ENCODE results near the gene NEUROG3. TPM values are rescaled to one million over a fixed set of nuclear protein-coding genes. Genes with fewer than 3 reads are reported as not detected.
A peak's percentile ranks its signal among the peaks of the same experiment; 100 is the strongest.

The NEUROG3 gene
- total and polyA plus RNA-seq, 10 of the 15 experiments (the other 5 are each of a cell fraction or from before 2014, with no cell fraction given) = not detected

GRCh38 chr10:69616358-69616757 lies 43.1 kb upstream of the NEUROG3 start (continued):
- no peak for TF ChIP-seq HCFC1 (IDR thresholded peaks at IDR 0.05; ENCODE audit: low read length)
- no peak for TF ChIP-seq ETV6 (conservative IDR thresholded peaks at IDR 0.05 in 1 of 2, IDR thresholded peaks at IDR 0.05 in 1 of 2; ENCODE audit: borderline replicate concordance in 1 of 2, low read depth in 1 of 2)
- TF ChIP-seq NR2F1 (conservative IDR thresholded peaks at IDR 0.05) = no peak

- TF ChIP-seq NFIC (IDR thresholded peaks at IDR 0.05; ENCODE audit: low read depth, low read length) (no peak), SMC3 (IDR thresholded peaks at IDR 0.05; ENCODE audit: borderline replicate concordance, low read length) (no peak), PAX5 (IDR thresholded peaks at IDR 0.05; ENCODE audit: borderline replicate concordance, low read depth, low read length) (peak; percentile 30; the same call in 1 of the 2 replicates), EED (IDR thresholded peaks at IDR 0.05; ENCODE audit: low read depth) (no peak)
- RAD21 ChIA-PET (ENCODE audit: unreplicated experiment) = no interaction called here
- SMC1A ChIA-PET (ENCODE audit: uncharacterized antibody, unreplicated experiment) = interaction anchor here (1.0 to 1.3 kb wide), 2 partner anchors 17 to 30 kb away, joined by 3 to 4 read pairs; no protein-coding TSS in a partner anchor
- in situ Hi-C loops (cut with MboI) = no loop called here
- 37% methylated on average over 1 of the region's 1 CpG for WGBS (ENCODE audit: insufficient coverage, insufficient replicate concordance, low lambda C conversion rate, missing lambda C conversion rate)
- no peaks in the 10 kb centered on the region for H3K27me3 ChIP-seq (replicated peaks in 1 of 2; ENCODE audit: control insufficient read depth in 2 of 2, insufficient read depth in 2 of 2, low read length in 1 of 2)
- no peak overlapping the region for H3K9ac ChIP-seq (ENCODE audit: control insufficient read depth, insufficient read depth, low read length)
- H4K20me1 ChIP-seq (ENCODE audit: control insufficient read depth, insufficient read depth) = no peaks in the 10 kb centered on the region
- H3K9me3 ChIP-seq (replicated peaks; ENCODE audit: control insufficient read depth, insufficient read depth, low read length) = peaks cover 1% of the 10 kb centered on the region; the same call in 1 of the 3 replicates
- CTCF ChIA-PET = interaction anchor here (1.1 to 1.7 kb wide), 4 partner anchors 13 to 98 kb away, joined by 3 to 4 read pairs (median 4); no protein-coding TSS in a partner anchor
- POLR2A ChIA-PET = no interaction called here
- H3K36me3 ChIP-seq (ENCODE audit: control insufficient read depth in 2 of 2, insufficient read depth in 2 of 2, low read length in 1 of 2) = no peaks in the 10 kb centered on the region
- no TSS peak for BruUV-seq (replicated peaks)
- DNase-seq (ENCODE audit: low read depth, low spot score) (peak; percentile 5), ATAC-seq (no peak), FAIRE-seq (no peak)
- H3K4me2 ChIP-seq (ENCODE audit: control insufficient read depth, insufficient read depth) = no peak overlapping the region
- no peak overlapping the region for H3K4me3 ChIP-seq
- no peaks in the 10 kb centered on the region for H3K4me1 ChIP-seq (ENCODE audit: control insufficient read depth, insufficient read depth, low read length)
- no peak overlapping the region for H3K27ac ChIP-seq (ENCODE audit: control insufficient read depth, insufficient read depth)
- H3K79me2 ChIP-seq (ENCODE audit: control insufficient read depth, insufficient read depth, low read length) = no peaks in the 10 kb centered on the region
- intact Hi-C loops (cut with micrococcal nuclease; ENCODE audit: unreplicated experiment) = no loop called here
- no peak overlapping the region for H2AFZ ChIP-seq (ENCODE audit: control insufficient read depth, low read depth, low read length)
Observed at GRCh38 chr10:69614130-69614529, 40.9 kb upstream of the NEUROG3 start.

GRCh38 chr10:69612760-69613159 lies 39.5 kb upstream of the NEUROG3 start:
- no peak overlapping the region for H2AFZ ChIP-seq (ENCODE audit: control insufficient read depth, low read depth, low read length)
- no peaks in the 10 kb centered on the region for H3K27me3 ChIP-seq (replicated peaks in 1 of 2; ENCODE audit: control insufficient read depth in 2 of 2, insufficient read depth in 2 of 2, low read length in 1 of 2)
- DNase-seq (ENCODE audit: low read depth, low spot score) (no peak), ATAC-seq (no peak), FAIRE-seq (no peak)
- H3K36me3 ChIP-seq (ENCODE audit: control insufficient read depth in 2 of 2, insufficient read depth in 2 of 2, low read length in 1 of 2) = no peaks in the 10 kb centered on the region
- intact Hi-C loops (cut with micrococcal nuclease; ENCODE audit: unreplicated experiment) = no loop called here
- H3K27ac ChIP-seq (ENCODE audit: control insufficient read depth, insufficient read depth) = no peak overlapping the region
- peaks cover 1% of the 10 kb centered on the region; the same call in 1 of the 3 replicates for H3K9me3 ChIP-seq (replicated peaks; ENCODE audit: control insufficient read depth, insufficient read depth, low read length)
- H3K4me3 ChIP-seq = no peak overlapping the region
- ChIA-PET CTCF (interaction anchor here (1.0 kb wide), 1 partner anchor 31 kb away, joined by 4 read pairs; no protein-coding TSS in a partner anchor), RAD21 (ENCODE audit: unreplicated experiment) (no interaction called here), SMC1A (ENCODE audit: uncharacterized antibody, unreplicated experiment) (interaction anchor here (1.3 kb wide), 2 partner anchors 12 to 29 kb away, joined by 3 to 4 read pairs; no protein-coding TSS in a partner anchor), POLR2A (no interaction called here)
- H3K4me1 ChIP-seq (ENCODE audit: control insufficient read depth, insufficient read depth, low read length) = no peaks in the 10 kb centered on the region
- no peaks in the 10 kb centered on the region for H3K79me2 ChIP-seq (ENCODE audit: control insufficient read depth, insufficient read depth, low read length)
- H3K9ac ChIP-seq (ENCODE audit: control insufficient read depth, insufficient read depth, low read length) = no peak overlapping the region
- no TSS peak for BruUV-seq (replicated peaks)
- in situ Hi-C loops (cut with MboI) = no loop called here
- no peak overlapping the region for H3K4me2 ChIP-seq (ENCODE audit: control insufficient read depth, insufficient read depth)
- no peaks in the 10 kb centered on the region for H4K20me1 ChIP-seq (ENCODE audit: control insufficient read depth, insufficient read depth)
- no peak for TF ChIP-seq ZBED1 (IDR thresholded peaks at IDR 0.05; ENCODE audit: borderline replicate concordance)
- TF ChIP-seq SIX5 (IDR thresholded peaks at IDR 0.05; ENCODE audit: low read depth, low read length, severe bottlenecking) = no peak
- TF ChIP-seq NR2C1 (IDR thresholded peaks at IDR 0.05) = no peak
- TF ChIP-seq NR2F1 (conservative IDR thresholded peaks at IDR 0.05) = no peak
- TF ChIP-seq CHD4 (IDR thresholded peaks at IDR 0.05) = no peak
- no peak for TF ChIP-seq RAD51 (IDR thresholded peaks at IDR 0.05)
- TF ChIP-seq, protein P1, sequence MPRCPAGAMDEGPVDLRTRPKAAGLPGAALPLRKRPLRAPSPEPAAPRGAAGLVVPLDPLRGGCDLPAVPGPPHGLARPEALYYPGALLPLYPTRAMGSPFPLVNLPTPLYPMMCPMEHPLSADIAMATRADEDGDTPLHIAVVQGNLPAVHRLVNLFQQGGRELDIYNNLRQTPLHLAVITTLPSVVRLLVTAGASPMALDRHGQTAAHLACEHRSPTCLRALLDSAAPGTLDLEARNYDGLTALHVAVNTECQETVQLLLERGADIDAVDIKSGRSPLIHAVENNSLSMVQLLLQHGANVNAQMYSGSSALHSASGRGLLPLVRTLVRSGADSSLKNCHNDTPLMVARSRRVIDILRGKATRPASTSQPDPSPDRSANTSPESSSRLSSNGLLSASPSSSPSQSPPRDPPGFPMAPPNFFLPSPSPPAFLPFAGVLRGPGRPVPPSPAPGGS (IDR thresholded peaks at IDR 0.05; ENCODE audit: borderline replicate concordance, insufficient read depth, low read depth, low read length, poor library complexity, severe bottlenecking) = no peak
- no peak for TF ChIP-seq YY1 (IDR thresholded peaks at IDR 0.05; ENCODE audit: low read depth, low read length)
- no peak for TF ChIP-seq DPF2 (IDR thresholded peaks at IDR 0.05)
- no peak for TF ChIP-seq JUNB (IDR thresholded peaks at IDR 0.05)

Data from GM12878 (cell line).